HCEC 1CT (cell line): ENCODE results near the gene SNRPD2.

Source experiments
- DNase-seq: peaks from one replicate; pipeline ENCODE4 v3.0.0-alpha.2; 2017

The SNRPD2 gene

DNA sequence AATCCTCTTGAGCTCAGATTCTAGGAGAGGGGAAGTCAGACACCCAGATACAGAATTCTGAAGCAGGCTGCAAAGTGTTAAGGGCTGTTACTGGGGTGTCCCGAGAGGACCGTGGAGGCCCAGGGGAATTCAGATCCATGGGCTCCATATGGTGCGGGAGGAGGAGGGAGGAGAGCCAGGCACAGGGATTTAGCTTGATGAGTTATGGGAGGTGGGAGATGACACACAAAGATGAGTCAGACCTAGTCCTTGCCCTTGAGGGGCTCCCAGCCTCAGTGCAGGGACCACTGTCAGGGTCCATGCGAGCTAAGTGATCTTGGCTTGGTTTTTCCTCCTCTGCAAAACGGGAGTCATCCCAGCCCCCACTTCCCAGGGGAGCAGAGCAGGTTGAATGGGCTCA lies 38.1 kb downstream of the SNRPD2 start:
- no peak for DNase-seq

- DNase-seq: no peak
Observed at GRCh38 chr19:45650722-45651121, 41.0 kb downstream of the SNRPD2 start.

GRCh38 chr19:45646345-45646698 lies 45.4 kb downstream of the SNRPD2 start:
- DNase-seq: no peak

DNA sequence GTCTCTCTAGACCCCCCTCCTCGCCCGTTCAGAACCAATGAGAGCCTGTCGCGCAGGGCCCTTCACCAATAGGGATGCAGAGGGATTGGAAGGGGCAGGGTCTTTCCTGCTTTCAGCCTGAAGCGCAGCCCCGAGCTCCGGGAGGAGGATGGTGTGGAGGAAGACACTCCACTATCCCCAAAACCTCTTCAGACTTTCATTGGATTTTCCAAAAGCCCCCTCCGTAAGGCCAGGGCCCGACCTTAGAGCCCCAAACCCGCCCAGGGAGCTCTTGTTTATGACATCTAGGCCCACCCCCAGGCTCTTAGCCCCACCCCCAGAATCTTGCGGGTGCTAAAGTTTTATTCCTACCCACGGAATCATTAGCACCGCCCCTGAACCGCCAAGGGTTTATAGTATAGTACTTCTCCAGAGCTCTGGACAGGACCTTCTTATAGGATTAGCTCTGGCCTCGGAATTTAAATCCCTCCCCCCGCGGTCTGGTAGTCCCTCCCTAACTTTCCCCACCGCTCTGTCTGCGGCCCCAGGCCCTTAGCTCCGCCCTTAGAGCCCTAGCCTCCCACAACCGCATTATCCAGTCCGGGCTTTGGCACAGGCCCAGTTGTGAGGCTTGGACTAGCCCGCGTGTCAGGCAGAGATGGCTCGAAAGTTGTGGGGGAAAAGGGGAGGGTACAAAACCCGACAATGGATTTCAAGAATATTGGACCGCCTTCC lies 46.0 kb downstream of the SNRPD2 start:
- DNase-seq: peak; percentile 88

DNA sequence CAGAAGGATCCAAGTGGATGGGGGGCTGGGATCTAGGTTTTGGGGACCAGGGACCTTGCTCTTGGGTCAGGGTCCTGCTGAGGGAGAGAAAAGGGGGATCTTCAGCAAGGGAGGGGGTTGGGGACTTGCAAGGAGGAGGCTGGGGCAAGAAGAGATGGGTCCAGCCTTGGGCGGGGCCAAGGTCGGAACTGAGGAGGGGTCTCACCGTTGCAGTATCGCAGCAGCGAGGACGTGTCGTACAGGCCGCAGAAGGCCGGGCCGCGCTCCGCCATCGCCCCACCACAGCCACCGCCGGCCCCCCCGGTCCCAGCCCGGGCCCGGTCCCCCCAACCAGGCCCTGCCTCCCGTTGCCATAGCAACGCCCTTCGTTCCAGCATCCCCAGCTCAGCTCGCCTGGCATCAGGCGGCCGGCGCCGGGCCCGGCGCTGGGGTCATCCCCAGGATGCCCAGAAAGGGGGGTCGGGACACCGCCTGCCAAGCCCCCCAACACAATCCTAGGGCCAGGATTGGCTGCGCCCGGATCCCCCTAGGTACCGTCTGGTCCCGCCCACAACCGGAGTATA lies 46.6 kb downstream of the SNRPD2 start:
- no peak for DNase-seq

- no peak for DNase-seq
Observed at GRCh38 chr19:45643927-45644771, 47.6 kb downstream of the SNRPD2 start.

- DNase-seq: peak; percentile 70
Observed at GRCh38 chr19:45643024-45643926, 48.5 kb downstream of the SNRPD2 start.

DNA sequence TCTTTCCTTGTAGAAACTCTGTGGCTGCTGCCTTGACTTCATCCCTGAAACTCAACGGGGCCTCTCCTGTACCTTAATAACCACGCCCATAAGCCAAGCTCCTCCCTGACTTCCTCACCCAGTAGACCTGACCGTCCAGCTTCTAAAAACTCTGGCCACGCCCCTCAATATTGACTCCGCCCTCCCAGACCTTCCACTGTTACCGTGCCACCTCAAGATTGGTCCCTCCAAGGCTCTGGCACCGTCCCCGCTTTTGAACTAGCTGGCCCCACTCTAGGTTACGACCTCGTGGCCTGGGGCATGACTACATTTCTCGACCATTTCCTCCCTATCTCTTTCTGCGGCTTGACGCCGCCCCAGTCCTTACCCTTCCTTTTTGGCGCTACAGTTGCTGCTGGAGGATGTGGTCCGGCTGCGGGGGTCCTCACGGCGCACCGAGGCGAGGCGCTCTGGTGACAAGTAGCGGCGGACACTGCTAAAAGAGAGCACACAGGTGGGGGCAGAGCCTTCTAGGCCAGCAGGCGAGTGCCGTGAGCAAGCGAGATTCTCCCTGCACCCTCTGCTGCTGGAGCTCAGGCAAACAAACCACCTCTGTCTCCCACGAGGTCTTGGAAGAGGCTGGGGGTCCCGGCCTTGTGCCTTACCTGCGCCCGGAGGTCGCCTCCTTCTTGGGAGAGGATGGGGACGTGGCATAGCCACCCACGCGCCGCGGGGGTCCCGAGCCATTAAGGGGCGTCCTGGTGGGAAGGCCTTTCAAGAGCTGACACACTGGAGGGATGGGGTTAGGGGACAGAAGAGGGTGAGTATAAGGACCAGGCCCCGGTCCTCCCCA lies 50.3 kb downstream of the SNRPD2 start:
- DNase-seq: peak; percentile 86

DNA sequence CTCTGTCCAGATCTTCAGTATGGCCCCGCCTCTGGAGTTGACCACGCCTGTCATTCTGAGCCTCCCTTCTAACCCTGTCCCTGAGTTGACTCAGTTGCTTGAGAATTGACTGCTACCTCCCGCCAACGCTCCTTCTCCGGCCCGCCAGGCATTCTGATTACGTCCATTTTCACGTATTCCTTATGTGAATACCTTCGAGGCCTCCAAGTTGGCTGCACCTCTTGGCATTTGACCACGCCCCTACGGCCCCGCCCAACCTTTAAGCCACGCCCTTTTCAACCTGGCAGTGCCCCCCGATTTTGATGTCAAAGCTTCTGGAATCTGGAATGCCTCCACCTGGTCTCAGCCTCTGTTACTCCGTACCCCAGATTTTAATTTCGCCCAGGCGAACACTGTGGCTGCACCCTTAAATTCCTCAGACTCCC lies 50.9 kb downstream of the SNRPD2 start:
- DNase-seq: no peak

DNA sequence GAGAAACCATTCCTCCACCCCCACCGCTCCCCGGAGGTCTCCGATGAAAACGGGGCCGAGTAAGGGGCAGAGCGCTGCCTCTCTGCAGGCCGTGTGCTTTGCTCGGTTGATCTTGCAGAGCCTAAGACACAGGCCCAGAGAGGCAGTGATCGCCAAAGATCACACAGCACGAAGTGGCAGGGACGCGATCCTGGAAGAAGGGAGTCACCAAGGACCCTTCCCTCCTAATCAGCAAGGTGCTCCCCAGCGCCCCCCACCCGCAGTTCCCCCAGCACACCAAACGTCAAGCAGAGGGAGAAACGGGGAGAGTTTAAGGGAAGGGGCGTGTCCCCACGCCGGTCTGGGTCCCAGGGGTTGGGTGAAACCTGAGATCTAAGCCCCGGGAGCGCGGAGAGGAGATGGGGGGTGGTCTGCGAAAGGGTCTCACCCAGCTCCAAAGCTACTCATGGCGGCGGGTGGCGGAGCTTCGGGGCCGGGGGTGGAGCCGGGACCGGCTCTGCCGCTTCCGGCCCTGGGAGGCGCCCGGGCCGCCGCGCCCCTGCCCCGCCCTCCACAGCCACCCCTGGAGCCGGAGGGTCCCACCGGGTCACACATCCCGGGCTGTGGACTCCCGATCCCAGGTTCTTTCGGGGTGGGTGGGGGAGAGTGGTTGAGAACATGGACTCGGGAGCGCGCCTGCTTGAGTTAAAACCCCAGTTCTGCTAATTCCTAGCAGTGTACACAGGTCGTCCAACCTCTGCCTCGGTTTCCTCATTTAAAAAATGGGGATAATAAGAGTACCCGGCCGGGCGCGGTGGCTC lies 52.6 kb downstream of the SNRPD2 start, which contains the start of gene EML2:
EML2 (minus strand) TSS at position 468 of the 800 bp plus-strand sequence; CDS start at position 447, 21 bp downstream.
- DNase-seq: peak; percentile 10

DNA sequence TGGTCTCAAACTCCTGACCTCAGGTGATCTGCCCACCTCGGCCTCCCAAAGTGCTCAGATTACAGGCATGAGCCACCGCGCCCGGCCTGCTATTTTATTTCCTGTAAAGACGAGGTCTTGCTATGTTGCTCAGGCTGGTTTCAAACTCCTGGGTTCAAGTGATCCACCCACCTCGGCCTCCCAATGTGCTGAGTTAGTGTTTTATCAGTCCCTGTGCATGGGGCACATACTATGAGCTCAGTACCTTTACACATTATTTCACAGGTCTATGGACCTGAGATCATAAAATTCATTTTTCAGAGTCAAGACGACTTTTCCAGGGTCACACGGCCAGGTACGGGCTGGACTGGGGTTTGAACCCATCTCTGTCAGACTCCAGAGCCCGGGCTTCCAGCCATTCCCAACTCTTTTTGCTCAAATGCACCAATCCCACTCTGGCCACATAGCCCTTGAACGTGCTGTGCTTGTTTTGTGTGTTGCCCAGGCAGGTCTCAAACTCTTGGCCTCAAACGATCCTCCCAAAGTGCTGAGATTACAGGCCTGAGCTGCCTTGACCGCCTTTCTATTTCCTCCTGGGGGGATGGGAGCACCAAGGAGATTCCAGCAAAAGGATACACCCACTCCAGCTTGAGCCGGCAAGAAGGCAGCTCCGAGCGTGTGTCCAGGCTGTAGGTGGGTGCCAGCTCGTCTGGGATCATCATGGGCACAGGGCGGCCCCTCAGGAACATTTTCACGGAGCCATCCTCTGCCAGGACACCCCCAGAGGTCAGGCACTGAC lies 53.7 kb downstream of the SNRPD2 start:
- DNase-seq: peak; percentile 11
